Astrocyte (in vitro differentiated cells and primary cell): Measurements from ENCODE around the gene ZFYVE28.

Source experiments
- EZH2 ChIP-seq: IDR thresholded peaks from 2 replicates; pipeline ENCODE4 v1.6.1; 2012; ENCODE audit warnings: mild to moderate bottlenecking, low read length, inconsistent platforms; ENCODE audit not compliant: insufficient read depth
- TF ChIP-seq, protein P1 (sequence below): IDR thresholded peaks from 2 replicates; pipeline ENCODE4 v1.5.1; 2011; ENCODE audit warnings: low read depth, mild to moderate bottlenecking, inconsistent platforms, low read length, moderate library complexity; ENCODE audit not compliant: insufficient read depth

DNA sequence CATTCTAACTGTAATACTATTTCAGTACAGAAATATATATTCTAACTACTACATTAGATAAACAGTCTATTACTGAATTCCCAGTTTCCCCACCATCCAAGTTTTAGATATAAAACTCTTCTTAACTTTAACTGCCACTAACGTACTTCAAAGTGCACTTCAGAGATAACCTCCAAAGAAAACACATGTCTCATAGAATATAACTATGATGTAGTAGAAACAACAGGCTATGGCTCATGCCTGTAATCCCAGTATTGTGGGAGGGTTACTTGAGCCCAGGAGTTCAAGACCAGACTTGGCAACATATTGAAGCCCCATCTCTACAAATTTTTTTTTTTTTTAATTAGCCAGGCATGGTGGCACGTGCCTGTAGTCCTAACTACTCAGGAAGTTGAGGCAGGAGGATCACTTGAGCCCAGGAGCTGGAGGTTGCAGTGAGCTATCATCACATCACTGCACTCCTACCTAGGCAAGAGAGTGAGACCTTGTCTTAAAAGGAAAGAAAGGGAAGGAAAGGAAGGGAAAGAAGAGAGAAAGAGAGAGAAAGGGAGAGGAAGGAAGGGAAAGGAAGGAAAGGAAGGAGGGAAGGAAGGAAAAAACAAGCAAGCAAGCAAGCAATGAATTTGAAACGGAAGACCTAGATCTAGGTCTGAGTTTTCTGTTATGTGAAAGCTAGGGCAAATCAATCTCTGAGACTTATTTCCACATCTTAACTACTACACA lies 181.3 kb downstream of the ZFYVE28 start:
- TF ChIP-seq, protein P1, sequence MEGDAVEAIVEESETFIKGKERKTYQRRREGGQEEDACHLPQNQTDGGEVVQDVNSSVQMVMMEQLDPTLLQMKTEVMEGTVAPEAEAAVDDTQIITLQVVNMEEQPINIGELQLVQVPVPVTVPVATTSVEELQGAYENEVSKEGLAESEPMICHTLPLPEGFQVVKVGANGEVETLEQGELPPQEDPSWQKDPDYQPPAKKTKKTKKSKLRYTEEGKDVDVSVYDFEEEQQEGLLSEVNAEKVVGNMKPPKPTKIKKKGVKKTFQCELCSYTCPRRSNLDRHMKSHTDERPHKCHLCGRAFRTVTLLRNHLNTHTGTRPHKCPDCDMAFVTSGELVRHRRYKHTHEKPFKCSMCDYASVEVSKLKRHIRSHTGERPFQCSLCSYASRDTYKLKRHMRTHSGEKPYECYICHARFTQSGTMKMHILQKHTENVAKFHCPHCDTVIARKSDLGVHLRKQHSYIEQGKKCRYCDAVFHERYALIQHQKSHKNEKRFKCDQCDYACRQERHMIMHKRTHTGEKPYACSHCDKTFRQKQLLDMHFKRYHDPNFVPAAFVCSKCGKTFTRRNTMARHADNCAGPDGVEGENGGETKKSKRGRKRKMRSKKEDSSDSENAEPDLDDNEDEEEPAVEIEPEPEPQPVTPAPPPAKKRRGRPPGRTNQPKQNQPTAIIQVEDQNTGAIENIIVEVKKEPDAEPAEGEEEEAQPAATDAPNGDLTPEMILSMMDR: no peak
- TF ChIP-seq EZH2: no peak
